HG03175 (cell line): Measurements from ENCODE around the gene BTBD6.
"Not testable (repeated sequence)": the region's sequence is repeated elsewhere in the genome, so short reads cannot be mapped to it uniquely, and the experiment has no call there.

Source experiments
- ATAC-seq: cut with Tn5 transposase; IDR thresholded peaks from one replicate; pipeline ENCODE4 v1.9.1; 2021; ENCODE audit warnings: mild to moderate bottlenecking, moderate library complexity; ENCODE audit not compliant: unreplicated experiment

Gene BTBD6

GRCh38 chr14:105292826-105293711 is 44.7 kb downstream of the BTBD6 start:
- no peak for ATAC-seq

- peak; percentile 54 for ATAC-seq
Measured at GRCh38 chr14:105294142-105294597, 45.8 kb downstream of the BTBD6 start.

GRCh38 chr14:105297311-105297710 is 49.0 kb downstream of the BTBD6 start:
- not testable (repeated sequence) for ATAC-seq

GRCh38 chr14:105299654-105300541 is 51.6 kb downstream of the BTBD6 start:
- peak; percentile 18 for ATAC-seq
